PC-3 (cell line): ENCODE results near the gene YAP1. TPM values are rescaled to one million over a fixed set of nuclear protein-coding genes. Genes with fewer than 3 reads are reported as not detected.
A peak's percentile ranks its signal among the peaks of the same experiment; 100 is the strongest.

Source experiments
- ATAC-seq: fragments of 200-7000 bp; cut with Tn5 transposase; 2 replicates; pipeline ENCODE4 v1.9.1; 2020; ENCODE audit warnings: mild to moderate bottlenecking, moderate library complexity
- BruUV-seq: library from RNA; stranded (reverse); fragments of 400-500 nt; replicated peaks from 2 replicates; lab custom pipeline; 2021; lab: Mats Ljungman, UMichigan
- CTCF ChIA-PET: fragments of 300-600 bp; sonication (Branson Sonifier 250); formaldehyde crosslinking; loops from one replicate; lab custom pipeline; 2022; ENCODE audit warnings: antibody characterized with exemption; lab: Charles Lee
- POLR2A ChIA-PET: fragments of 300-600 bp; sonication (Branson Sonifier 250); formaldehyde crosslinking; loops from one replicate; lab custom pipeline; 2022; ENCODE audit warnings: antibody characterized with exemption; ENCODE audit not compliant: unreplicated experiment; lab: Charles Lee
- DNase-seq: peaks from one replicate; pipeline ENCODE4 v3.0.0-alpha.2; 2015
- H2AFZ ChIP-seq: fragments of 300-600 bp; sonication (generic); 2 replicates; pipeline ENCODE4 v1.6.0; 2016; ENCODE audit warnings: antibody characterized with exemption, low read length
- H3F3A ChIP-seq: fragments of 300-600 bp; sonication (generic); one replicate; pipeline ENCODE4 v1.6.0; 2017; ENCODE audit warnings: antibody characterized with exemption, low read length, control low read depth, mild to moderate bottlenecking; ENCODE audit not compliant: unreplicated experiment
- H3K27ac ChIP-seq: fragments of 300-600 bp; sonication (generic); 2 replicates; pipeline ENCODE4 v1.5.1; 2016; ENCODE audit warnings: mild to moderate bottlenecking, low read length
- H3K27me3 ChIP-seq: fragments of 300-600 bp; sonication (generic); 2 replicates; pipeline ENCODE4 v1.6.1; 2016; ENCODE audit warnings: low read length, mixed read lengths
- H3K36me3 ChIP-seq: fragments of 300-600 bp; sonication (generic); 2 replicates; pipeline ENCODE4 v1.6.1; 2016; ENCODE audit warnings: low read depth, mixed run types, low read length, mixed read lengths
- H3K4me1 ChIP-seq: fragments of 300-600 bp; sonication (generic); 2 replicates; pipeline ENCODE4 v1.5.1; 2016; ENCODE audit warnings: low read length; ENCODE audit not compliant: insufficient read depth
- H3K4me2 ChIP-seq: fragments of 300-600 bp; sonication (generic); 2 replicates; pipeline ENCODE4 v1.6.0; 2016; ENCODE audit warnings: low read length
- H3K4me3 ChIP-seq: fragments of 300-600 bp; sonication (generic); 2 replicates; pipeline ENCODE4 v1.5.1; 2016; ENCODE audit warnings: mild to moderate bottlenecking, low read length, mixed read lengths
- H3K79me2 ChIP-seq: fragments of 300-600 bp; sonication (generic); 2 replicates; pipeline ENCODE4 v1.6.1; 2017; ENCODE audit warnings: low read length, mixed read lengths
- H3K9ac ChIP-seq: fragments of 300-600 bp; sonication (generic); 2 replicates; pipeline ENCODE4 v1.6.0; 2016; ENCODE audit warnings: mild to moderate bottlenecking, low read length
- H3K9me2 ChIP-seq: fragments of 300-600 bp; sonication (generic); replicated peaks from 2 replicates; pipeline ENCODE4 v1.6.1; 2016; ENCODE audit warnings: mixed run types, low read length, mixed read lengths
- H3K9me3 ChIP-seq: fragments of 300-600 bp; sonication (generic); 2 replicates; pipeline ENCODE4 v1.6.1; 2016; ENCODE audit warnings: low read length, mixed read lengths
- H4K20me1 ChIP-seq: fragments of 300-600 bp; sonication (generic); 2 replicates; pipeline ENCODE4 v1.6.1; 2016; ENCODE audit warnings: low read length, mixed read lengths
- EZH2 ChIP-seq: fragments of 300-600 bp; sonication (generic); IDR thresholded peaks from one replicate; pipeline ENCODE4 v1.6.1; 2017; ENCODE audit warnings: antibody characterized with exemption, mild to moderate bottlenecking, low read length; ENCODE audit not compliant: unreplicated experiment
- EZH2phosphoT487 ChIP-seq: fragments of 300-600 bp; sonication (generic); IDR thresholded peaks from 2 replicates; pipeline ENCODE4 v1.6.1; 2018; ENCODE audit warnings: mild to moderate bottlenecking, antibody characterized with exemption, low read length, borderline replicate concordance
- intact Hi-C: fragments of 100-400 bp; cut with micrococcal nuclease; formaldehyde crosslinking; loops from 2 replicates; pipeline ENCODE4 v1.9.0; 2023
- total RNA-seq: library from RNA; depleted of rRNA; stranded (reverse); fragments of >200 nt; gene quantifications from 2 replicates; pipeline ENCODE4 v1.2.3, GENCODE V29; 2014
- TF ChIP-seq, protein P1 (sequence below): fragments of 300-600 bp; sonication (generic); conservative IDR thresholded peaks from 2 replicates; pipeline ENCODE4 v1.5.1; 2017; ENCODE audit warnings: antibody characterized with exemption, low read depth, mild to moderate bottlenecking, low read length

Gene YAP1
- total RNA-seq, 1 experiment from 2014 or later = 104 TPM

DNA sequence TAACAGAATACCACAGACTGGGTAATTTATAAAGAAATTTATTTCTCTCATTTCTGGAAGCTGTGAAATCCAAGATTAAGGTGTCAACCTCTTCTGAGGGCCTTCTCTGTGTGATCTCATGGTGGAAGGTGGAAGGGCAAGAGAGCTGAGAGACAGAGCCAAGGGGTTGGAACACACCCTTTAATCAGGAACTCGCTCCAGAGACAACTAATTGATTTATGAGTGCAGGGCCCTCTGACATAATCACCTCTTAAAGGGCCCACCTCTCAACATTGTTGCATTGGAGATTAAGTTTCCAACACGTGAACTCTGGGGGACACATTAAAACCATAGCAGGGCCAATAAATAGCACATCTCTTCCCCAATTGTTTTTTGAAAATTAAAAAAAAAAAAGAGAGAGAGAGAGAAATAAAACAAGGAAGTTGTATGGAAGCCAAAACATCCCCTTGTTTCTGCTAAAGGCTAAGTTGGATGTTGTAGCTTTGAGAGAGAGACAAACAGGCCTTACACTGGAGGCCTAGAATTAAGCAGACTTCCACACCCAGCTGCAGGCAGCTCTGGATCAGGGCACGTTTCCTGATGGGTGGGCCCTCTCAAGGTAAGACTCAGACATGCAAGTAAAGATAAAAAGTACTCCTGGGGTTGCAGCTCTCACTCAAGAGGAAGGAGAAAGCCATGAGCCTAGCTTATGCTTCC, 142.9 kb downstream of the YAP1 start:
- no peak for ATAC-seq

DNA sequence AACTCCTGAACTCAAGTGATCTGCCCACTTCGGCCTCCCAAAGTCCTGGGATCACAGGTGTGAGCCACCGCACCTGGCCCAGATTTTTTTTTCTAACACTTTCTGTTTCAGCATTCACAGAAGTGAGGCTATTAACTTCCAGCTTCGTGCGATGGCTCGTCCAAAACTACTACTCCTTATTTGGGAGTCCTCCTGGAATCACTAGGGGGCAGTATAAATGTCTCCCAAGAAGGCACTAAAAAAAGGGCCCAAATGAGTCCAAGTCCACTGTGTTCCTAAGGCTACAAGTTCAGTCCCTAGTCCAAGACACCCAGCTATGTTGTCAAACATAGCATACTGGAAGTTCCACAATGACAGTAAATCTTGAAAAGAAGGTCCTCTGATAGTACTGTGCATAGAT, 143.8 kb downstream of the YAP1 start:
- Histone ChIP-seq H3K79me2 (no peaks in the 10 kb centered on the region), H3K27me3 (no peaks in the 10 kb centered on the region), H3K9me2 (no peaks in the 10 kb centered on the region), H3K9me3 (no peaks in the 10 kb centered on the region), H3K4me3 (no peak overlapping the region), H3K27ac (no peak overlapping the region), H3K4me2 (no peak overlapping the region), H3K36me3 (no peaks in the 10 kb centered on the region), H3K4me1 (peaks cover 7% of the 10 kb centered on the region; the same call in 1 of the 2 replicates), H3K9ac (no peak overlapping the region), H4K20me1 (no peaks in the 10 kb centered on the region), H3F3A (no peaks in the 10 kb centered on the region), H2AFZ (no peak overlapping the region)
- DNase-seq = peak; percentile 47
- no TSS peak for BruUV-seq
- TF ChIP-seq EZH2phosphoT487 (no peak), EZH2 (no peak)
- TF ChIP-seq, protein P1, sequence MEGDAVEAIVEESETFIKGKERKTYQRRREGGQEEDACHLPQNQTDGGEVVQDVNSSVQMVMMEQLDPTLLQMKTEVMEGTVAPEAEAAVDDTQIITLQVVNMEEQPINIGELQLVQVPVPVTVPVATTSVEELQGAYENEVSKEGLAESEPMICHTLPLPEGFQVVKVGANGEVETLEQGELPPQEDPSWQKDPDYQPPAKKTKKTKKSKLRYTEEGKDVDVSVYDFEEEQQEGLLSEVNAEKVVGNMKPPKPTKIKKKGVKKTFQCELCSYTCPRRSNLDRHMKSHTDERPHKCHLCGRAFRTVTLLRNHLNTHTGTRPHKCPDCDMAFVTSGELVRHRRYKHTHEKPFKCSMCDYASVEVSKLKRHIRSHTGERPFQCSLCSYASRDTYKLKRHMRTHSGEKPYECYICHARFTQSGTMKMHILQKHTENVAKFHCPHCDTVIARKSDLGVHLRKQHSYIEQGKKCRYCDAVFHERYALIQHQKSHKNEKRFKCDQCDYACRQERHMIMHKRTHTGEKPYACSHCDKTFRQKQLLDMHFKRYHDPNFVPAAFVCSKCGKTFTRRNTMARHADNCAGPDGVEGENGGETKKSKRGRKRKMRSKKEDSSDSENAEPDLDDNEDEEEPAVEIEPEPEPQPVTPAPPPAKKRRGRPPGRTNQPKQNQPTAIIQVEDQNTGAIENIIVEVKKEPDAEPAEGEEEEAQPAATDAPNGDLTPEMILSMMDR = peak; percentile 66
- CTCF ChIA-PET = no interaction called here
- intact Hi-C loops = no loop called here
- POLR2A ChIA-PET = interaction anchor here (0.7 kb wide), 1 partner anchor 302 kb away, joined by 3 read pairs; no protein-coding TSS in a partner anchor
- ATAC-seq = no peak

More for the DNA sequence above, 142.9 kb downstream of the YAP1 start:
- H3K9me3 ChIP-seq = no peaks in the 10 kb centered on the region
- H3K27me3 ChIP-seq = no peaks in the 10 kb centered on the region
- DNase-seq = no peak
- H4K20me1 ChIP-seq = no peaks in the 10 kb centered on the region
- no peaks in the 10 kb centered on the region for H3K79me2 ChIP-seq
- no peak overlapping the region for H3K27ac ChIP-seq
- intact Hi-C loops = no loop called here
- H3K4me3 ChIP-seq = no peak overlapping the region
- no TSS peak for BruUV-seq
- no peak overlapping the region for H2AFZ ChIP-seq
- TF ChIP-seq EZH2 = no peak
- TF ChIP-seq, protein P1 = no peak
- no peak for TF ChIP-seq EZH2phosphoT487
- no peak overlapping the region for H3K4me2 ChIP-seq
- no peaks in the 10 kb centered on the region for H3K9me2 ChIP-seq
- POLR2A ChIA-PET = interaction anchor here (0.6 kb wide), 1 partner anchor 13 kb away, joined by 4 read pairs; no protein-coding TSS in a partner anchor
- peaks cover 7% of the 10 kb centered on the region; the same call in 1 of the 2 replicates for H3K4me1 ChIP-seq
- H3K36me3 ChIP-seq = no peaks in the 10 kb centered on the region
- H3K9ac ChIP-seq = no peak overlapping the region
- CTCF ChIA-PET = interaction anchor here (0.5 to 0.6 kb wide), 2 partner anchors 266 to 1376 kb away, joined by 3 to 4 read pairs; no protein-coding TSS in a partner anchor
- no peaks in the 10 kb centered on the region for H3F3A ChIP-seq

DNA sequence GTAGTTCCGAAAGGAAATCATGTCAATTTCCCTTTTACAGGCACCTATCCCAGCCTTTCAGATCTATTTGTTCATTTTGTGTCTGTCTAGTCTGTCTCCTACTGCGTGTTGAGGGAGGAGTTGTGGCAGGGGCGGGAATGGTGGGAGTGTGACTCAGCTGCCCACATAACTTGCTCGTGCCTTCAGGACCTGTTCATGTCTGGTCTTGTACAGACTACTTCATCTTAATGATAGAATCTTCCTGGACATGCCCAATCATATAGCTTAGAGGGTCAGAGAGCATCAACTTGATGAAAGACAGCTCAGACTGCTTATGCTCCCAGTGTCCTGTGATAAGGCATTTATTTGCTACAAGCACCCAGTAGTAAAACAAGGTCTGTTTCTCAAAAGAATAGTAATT, 146.0 kb downstream of the YAP1 start:
- Histone ChIP-seq H3K27me3 (no peaks in the 10 kb centered on the region), H3F3A (no peaks in the 10 kb centered on the region), H4K20me1 (no peaks in the 10 kb centered on the region), H3K79me2 (no peaks in the 10 kb centered on the region), H3K4me2 (no peak overlapping the region), H3K9me3 (no peaks in the 10 kb centered on the region), H3K9ac (no peak overlapping the region), H3K27ac (no peak overlapping the region), H3K4me1 (peaks cover 7% of the 10 kb centered on the region; the same call in 1 of the 2 replicates), H3K9me2 (no peaks in the 10 kb centered on the region), H3K36me3 (no peaks in the 10 kb centered on the region), H2AFZ (peak overlapping the region; percentile 20; the same call in 1 of the 2 replicates), H3K4me3 (no peak overlapping the region)
- ATAC-seq (peak; percentile 61; the same call in 1 of the 2 replicates), DNase-seq (peak; percentile 61)
- intact Hi-C loops = no loop called here
- no TSS peak for BruUV-seq
- no peak for TF ChIP-seq EZH2
- CTCF ChIA-PET = no interaction called here
- POLR2A ChIA-PET = interaction anchor here (0.6 kb wide), 1 partner anchor 77 kb away, joined by 8 read pairs; no protein-coding TSS in a partner anchor
